ENCODE measurements around the gene SEC14L5. TPM values are rescaled to one million over a fixed set of nuclear protein-coding genes. Genes with fewer than 3 reads are reported as not detected.

SEC14L5 gene
- total RNA-seq, 1 experiment from 2014 or later = 2.3 TPM

GRCh38 chr16:4925791-4926190 lies 32.3 kb upstream of the SEC14L5 start (continued):
- no peak for TF ChIP-seq ZNF121 (CRISPR knock-in tag; IDR thresholded peaks at IDR 0.05)

- DNase-seq (ENCODE audit: low spot score) (no peak), ATAC-seq (no peak)
- Mint-ChIP-seq H3K27me3 (ENCODE audit: low read depth) (no peaks in the 10 kb centered on the region; the same call in 1 of the 2 replicates), H3K27ac (no peak overlapping the region), H3K36me3 (peaks cover 12% of the 10 kb centered on the region), H3K4me1 (peaks cover 34% of the 10 kb centered on the region), H3K9me3 (peaks cover 8% of the 10 kb centered on the region), H3K4me3 (no peak overlapping the region)
- no peak for TF ChIP-seq ATF1 (CRISPR knock-in tag; IDR thresholded peaks at IDR 0.05)
- no peak for TF ChIP-seq MXD4 (CRISPR knock-in tag; IDR thresholded peaks at IDR 0.05; ENCODE audit: borderline replicate concordance)
- TF ChIP-seq GABPB1 (CRISPR knock-in tag; IDR thresholded peaks at IDR 0.05) = no peak
- no peak for TF ChIP-seq KAT7 (CRISPR knock-in tag; IDR thresholded peaks at IDR 0.05; ENCODE audit: borderline replicate concordance)
- TF ChIP-seq CREM (CRISPR knock-in tag; IDR thresholded peaks at IDR 0.05) = no peak
- TF ChIP-seq ZNF219 (CRISPR knock-in tag; IDR thresholded peaks at IDR 0.05; ENCODE audit: borderline replicate concordance) = no peak
- no peak for TF ChIP-seq MLX (CRISPR knock-in tag; IDR thresholded peaks at IDR 0.05)
- no peak for TF ChIP-seq ATF6 (CRISPR knock-in tag; IDR thresholded peaks at IDR 0.05)
- TF ChIP-seq ZMAT4 (CRISPR knock-in tag; IDR thresholded peaks at IDR 0.05) = no peak
- no peak for TF ChIP-seq TEAD4 (CRISPR knock-in tag; IDR thresholded peaks at IDR 0.05)
- no peak for TF ChIP-seq ARID4B (CRISPR knock-in tag; IDR thresholded peaks at IDR 0.05; ENCODE audit: borderline replicate concordance)
- no peak for TF ChIP-seq NFATC4 (CRISPR knock-in tag; IDR thresholded peaks at IDR 0.05)
- CTCF ChIA-PET = interaction anchor here (0.6 to 1.3 kb wide), 2 partner anchors 10 to 205 kb away, joined by 3 read pairs; partner anchors contain the start of gene PPL
- POLR2A ChIA-PET = no interaction called here
Observed at GRCh38 chr16:4926928-4927327, 31.2 kb upstream of the SEC14L5 start.

GRCh38 chr16:4927661-4928060 lies 30.5 kb upstream of the SEC14L5 start:
- Mint-ChIP-seq H3K9me3 (peaks cover 8% of the 10 kb centered on the region), H3K4me1 (peaks cover 33% of the 10 kb centered on the region), H3K36me3 (peaks cover 12% of the 10 kb centered on the region), H3K27me3 (ENCODE audit: low read depth) (no peaks in the 10 kb centered on the region; the same call in 1 of the 2 replicates), H3K27ac (no peak overlapping the region), H3K4me3 (no peak overlapping the region)
- POLR2A ChIA-PET = no interaction called here
- ATAC-seq (no peak), DNase-seq (ENCODE audit: low spot score) (no peak)
- CTCF ChIA-PET = no interaction called here
- TF ChIP-seq ZNF532 (CRISPR knock-in tag; IDR thresholded peaks at IDR 0.05; ENCODE audit: borderline replicate concordance) = no peak
- TF ChIP-seq NFYB (CRISPR knock-in tag; conservative IDR thresholded peaks at IDR 0.05; ENCODE audit: low read depth) = no peak
- no peak for TF ChIP-seq ATF6 (CRISPR knock-in tag; IDR thresholded peaks at IDR 0.05)
- no peak for TF ChIP-seq IRF1 (CRISPR knock-in tag; IDR thresholded peaks at IDR 0.05)
- TF ChIP-seq NR1H2 (CRISPR knock-in tag; IDR thresholded peaks at IDR 0.05) = no peak
